ENCODE data around the gene CLCF1. TPM values are rescaled to one million over a fixed set of nuclear protein-coding genes. Genes with fewer than 3 reads are reported as not detected.

CLCF1 gene
- total RNA-seq, 1 donor from 2014 or later, result 32.6 TPM

DNA sequence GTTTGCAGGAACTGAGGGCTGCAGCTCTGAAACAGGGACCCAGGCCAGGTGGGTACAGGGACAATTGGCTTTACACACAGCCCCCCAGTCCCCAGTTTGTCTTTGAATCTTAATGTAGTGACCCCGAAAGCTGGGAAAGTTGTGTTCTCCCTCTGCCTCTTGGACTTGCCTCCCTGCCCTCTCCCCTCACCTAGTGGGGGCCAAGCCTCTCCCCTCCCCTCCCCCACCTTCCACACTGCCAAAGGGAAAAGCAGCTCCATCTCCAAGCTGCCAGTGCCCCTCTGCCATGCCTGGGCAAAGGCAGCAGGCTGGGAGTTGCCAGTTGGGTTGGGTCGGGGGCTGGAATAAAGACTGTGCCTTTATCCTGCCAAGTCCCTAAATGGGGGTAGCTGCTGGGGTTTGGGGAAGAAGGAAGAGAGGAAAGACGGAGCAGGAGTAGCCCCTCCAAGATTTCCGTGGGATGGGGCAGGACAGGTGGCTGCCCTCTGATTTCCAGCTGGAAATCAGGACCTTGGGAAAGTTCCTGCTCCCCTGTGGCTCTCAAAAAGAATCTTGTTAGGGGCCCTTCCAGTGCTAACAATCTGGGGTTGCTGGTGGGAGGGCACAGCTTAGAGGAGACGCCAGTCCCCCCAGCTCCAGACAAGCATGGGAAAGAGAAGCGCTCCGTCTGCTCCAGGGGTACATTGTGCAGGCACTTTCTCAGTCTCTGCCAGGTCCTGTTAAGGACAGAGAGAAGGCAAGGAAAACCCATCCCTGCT, 2.8 kb upstream of the CLCF1 start:
- H3K9me3 ChIP-seq, result no peaks in the 10 kb centered on the region
- no peak overlapping the region for H3K27ac ChIP-seq
- no peaks in the 10 kb centered on the region for H3K27me3 ChIP-seq
- no peak overlapping the region for H3K4me3 ChIP-seq
- intact Hi-C loops (cut with DNase I), result no loop called here
- H3K4me1 ChIP-seq, result peaks cover 0 to 22% of the 10 kb centered on the region in 2 donors
- no peaks in the 10 kb centered on the region for H3K36me3 ChIP-seq
- no peak for DNase-seq (ENCODE audit: low spot score in 2 of 2)
- TF ChIP-seq, protein P1, sequence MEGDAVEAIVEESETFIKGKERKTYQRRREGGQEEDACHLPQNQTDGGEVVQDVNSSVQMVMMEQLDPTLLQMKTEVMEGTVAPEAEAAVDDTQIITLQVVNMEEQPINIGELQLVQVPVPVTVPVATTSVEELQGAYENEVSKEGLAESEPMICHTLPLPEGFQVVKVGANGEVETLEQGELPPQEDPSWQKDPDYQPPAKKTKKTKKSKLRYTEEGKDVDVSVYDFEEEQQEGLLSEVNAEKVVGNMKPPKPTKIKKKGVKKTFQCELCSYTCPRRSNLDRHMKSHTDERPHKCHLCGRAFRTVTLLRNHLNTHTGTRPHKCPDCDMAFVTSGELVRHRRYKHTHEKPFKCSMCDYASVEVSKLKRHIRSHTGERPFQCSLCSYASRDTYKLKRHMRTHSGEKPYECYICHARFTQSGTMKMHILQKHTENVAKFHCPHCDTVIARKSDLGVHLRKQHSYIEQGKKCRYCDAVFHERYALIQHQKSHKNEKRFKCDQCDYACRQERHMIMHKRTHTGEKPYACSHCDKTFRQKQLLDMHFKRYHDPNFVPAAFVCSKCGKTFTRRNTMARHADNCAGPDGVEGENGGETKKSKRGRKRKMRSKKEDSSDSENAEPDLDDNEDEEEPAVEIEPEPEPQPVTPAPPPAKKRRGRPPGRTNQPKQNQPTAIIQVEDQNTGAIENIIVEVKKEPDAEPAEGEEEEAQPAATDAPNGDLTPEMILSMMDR (IDR thresholded peaks at IDR 0.05), result no peak

DNA sequence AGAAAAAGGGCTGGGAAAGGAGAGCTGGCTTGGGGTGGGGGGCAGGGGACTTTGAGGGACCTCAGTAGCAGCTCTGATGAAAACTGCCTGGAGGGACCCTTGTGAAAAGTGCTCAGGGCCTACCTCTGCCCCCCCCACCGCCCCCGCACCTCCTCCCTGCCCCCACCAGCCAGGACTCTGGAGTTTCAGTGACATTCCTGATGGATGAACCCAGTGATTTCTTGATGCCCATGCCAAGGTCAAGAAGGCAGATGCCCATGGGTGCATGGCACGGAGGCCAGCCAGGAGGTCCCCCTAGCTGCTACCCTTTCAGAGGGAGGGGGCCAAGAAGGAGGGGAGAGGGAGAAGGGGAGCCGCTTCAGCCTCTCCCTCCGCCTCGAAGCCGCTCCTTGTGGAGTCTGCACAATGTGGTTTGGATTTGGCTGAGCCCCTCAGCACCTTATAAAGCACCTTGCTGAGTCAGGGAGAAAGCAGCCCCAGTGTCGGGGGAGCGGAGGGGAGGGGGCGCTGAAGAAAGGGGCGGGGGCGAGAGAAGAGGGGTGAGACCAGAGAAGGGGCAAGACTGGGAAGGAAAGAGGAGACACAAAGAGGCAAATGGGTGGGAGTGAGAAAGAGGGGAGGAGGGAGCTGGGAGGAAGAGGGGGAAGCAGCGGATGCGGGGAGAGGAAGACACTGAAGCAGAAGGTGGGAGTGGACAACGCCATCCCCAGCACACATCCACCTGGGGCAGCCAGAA, 2.1 kb upstream of the CLCF1 start:
- peak overlapping the region in 1 of 2 donors; percentile 98 for H3K27ac ChIP-seq
- no peaks in the 10 kb centered on the region for H3K9me3 ChIP-seq
- intact Hi-C loops (cut with DNase I), result no loop called here
- peaks cover 0 to 30% of the 10 kb centered on the region in 2 donors for H3K4me1 ChIP-seq
- H3K27me3 ChIP-seq, result no peaks in the 10 kb centered on the region
- DNase-seq (ENCODE audit: low spot score in 2 of 2), result no peak
- H3K36me3 ChIP-seq, result no peaks in the 10 kb centered on the region
- no peak overlapping the region for H3K4me3 ChIP-seq
- TF ChIP-seq, protein P1 (IDR thresholded peaks at IDR 0.05), result no peak

DNA sequence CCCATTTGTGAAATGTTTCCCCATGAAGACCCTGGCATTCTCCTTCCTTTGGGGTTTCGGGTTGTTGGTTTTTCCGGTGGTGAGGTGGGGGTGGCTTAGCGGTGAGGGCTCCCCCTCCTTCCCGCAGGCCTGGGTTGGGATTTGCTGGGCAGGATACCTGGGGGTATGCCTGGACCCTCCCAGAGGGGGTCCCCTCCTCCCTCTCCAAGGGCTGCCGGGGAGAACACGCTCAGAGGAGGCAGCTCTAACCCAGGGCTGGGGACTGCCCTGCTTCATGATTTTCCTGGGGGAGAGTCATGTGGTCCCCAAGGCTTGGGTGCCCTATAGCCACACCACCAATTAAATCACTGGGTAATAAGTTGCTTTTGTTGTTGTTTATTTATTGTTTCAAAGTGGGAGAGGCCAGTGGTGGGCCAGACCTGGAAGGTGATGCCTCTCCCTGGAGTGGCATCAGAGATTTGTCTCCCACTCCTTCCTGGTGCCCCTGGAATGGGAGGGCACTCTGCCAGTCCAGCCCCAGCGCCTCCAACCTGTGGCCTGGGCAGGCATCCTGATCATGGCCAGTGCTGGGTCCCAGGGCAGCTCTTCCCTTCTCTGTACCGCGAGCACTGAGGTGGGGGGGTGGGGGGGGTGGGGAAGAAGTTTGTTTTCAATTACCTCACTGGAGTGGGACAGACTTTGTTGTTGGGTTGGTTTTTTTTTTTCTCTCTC, 1.3 kb upstream of the CLCF1 start:
- H3K4me3 ChIP-seq, result peak overlapping the region; percentile 97
- H3K27ac ChIP-seq, result peak overlapping the region; percentile 97 to 98
- H3K27me3 ChIP-seq, result no peaks in the 10 kb centered on the region
- intact Hi-C loops (cut with DNase I), result loop anchor here (1.0 kb wide), 2 partner anchors 17 to 21 kb away; partner anchors contain the start of genes POLD4 and RAD9A
- H3K4me1 ChIP-seq, result peaks cover 0 to 34% of the 10 kb centered on the region in 2 donors
- H3K9me3 ChIP-seq, result no peaks in the 10 kb centered on the region
- no peak for DNase-seq (ENCODE audit: low spot score in 2 of 2)
- TF ChIP-seq, protein P1 (IDR thresholded peaks at IDR 0.05), result no peak
- H3K36me3 ChIP-seq, result no peaks in the 10 kb centered on the region

DNA sequence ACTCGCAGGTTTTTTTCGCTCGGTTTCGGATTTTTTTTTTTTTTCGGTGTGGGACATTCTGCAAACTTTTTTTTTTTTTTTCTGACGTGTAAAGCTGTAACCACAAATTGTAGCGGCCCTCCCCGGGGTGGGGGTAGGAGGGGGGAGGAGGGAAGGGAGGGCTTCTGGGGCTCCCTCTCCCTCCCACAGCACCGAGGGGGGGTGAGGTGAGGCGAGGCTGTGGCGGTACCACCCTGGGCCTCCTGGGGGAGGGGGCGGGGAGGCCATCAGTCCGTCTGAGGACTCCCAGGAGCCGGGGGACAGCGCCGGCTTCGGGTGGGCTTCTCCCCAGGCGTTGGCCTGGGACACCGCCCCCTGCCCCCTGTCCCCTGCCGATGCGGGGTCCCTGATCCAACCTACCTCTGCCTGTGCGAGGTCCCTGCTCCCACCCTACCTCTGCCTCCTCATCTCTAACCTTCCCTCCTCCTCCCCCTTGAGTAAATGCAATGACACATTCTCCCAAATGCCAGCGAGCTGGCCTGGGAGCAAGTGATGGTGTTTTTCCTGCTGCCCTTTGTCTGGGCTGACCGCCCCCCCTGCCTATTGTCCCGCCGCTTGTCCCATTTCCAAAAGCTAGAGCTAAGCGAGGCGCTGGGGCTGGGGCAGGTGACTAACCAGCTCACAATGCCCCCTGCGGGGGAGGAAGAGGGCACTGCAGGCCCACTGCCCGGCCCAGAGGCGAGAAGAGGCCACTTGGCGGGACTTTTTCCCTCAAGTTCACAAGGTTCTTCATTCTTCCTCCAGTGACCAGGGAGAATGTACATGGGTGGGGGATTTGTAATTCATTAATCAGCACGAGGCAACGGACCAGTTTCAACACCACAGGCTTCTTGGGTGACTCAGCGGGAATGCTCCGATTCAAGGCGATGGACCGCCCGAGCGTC, 511 bp upstream of the CLCF1 start:
- peak overlapping the region; percentile 97 to 98 for H3K27ac ChIP-seq
- peak; percentile 74 to 97 for DNase-seq (ENCODE audit: low spot score in 2 of 2)
- H3K36me3 ChIP-seq, result no peaks in the 10 kb centered on the region
- intact Hi-C loops (cut with DNase I), result loop anchor here (1.0 kb wide), 2 partner anchors 17 to 21 kb away; partner anchors contain the start of genes POLD4 and RAD9A
- H3K4me1 ChIP-seq, result peaks cover 0 to 34% of the 10 kb centered on the region in 2 donors
- TF ChIP-seq, protein P1 (IDR thresholded peaks at IDR 0.05), result peak; percentile 30 to 61 (median 55)
- H3K27me3 ChIP-seq, result no peaks in the 10 kb centered on the region
- H3K4me3 ChIP-seq, result peak overlapping the region; percentile 97
- no peaks in the 10 kb centered on the region for H3K9me3 ChIP-seq

Measured in ascending aorta (tissue), 2 donors.